Stimulated activated CD8-positive, alpha-beta memory T cell treated with anti-CD3 and anti-CD28 coated beads, Interleukin-12 subunit alpha, Interleukin-12 subunit beta, amount 100 ng/mL, for 1 hour (primary cell): ENCODE data around the gene SCMH1.
"Not testable (repeated sequence)": the region's sequence is repeated elsewhere in the genome, so short reads cannot be mapped to it uniquely, and the experiment has no call there.

ENCODE experiments used
- DNase-seq: peaks from one replicate; pipeline ENCODE4 v3.0.0-alpha.2; 2020; ENCODE audit warnings: low read depth

Gene SCMH1

DNA sequence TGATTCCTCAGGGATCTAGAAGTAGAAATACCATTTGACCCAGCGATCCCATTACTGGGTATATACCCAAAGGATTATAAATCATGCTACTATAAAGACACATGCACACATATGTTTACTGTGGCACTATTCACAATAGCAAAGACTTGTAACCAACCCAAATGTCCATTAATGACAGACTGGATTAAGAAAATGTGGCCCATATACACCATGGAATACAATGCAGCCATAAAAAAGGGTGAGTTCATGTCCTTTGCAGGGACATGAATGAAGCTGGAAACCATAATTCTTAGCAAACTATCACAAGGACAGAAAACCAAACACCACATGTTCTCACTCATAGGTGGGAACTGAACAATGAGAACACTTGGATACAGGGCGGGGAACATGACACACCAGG is 30.5 kb downstream of the SCMH1 start:
- not testable (repeated sequence) for DNase-seq

DNA sequence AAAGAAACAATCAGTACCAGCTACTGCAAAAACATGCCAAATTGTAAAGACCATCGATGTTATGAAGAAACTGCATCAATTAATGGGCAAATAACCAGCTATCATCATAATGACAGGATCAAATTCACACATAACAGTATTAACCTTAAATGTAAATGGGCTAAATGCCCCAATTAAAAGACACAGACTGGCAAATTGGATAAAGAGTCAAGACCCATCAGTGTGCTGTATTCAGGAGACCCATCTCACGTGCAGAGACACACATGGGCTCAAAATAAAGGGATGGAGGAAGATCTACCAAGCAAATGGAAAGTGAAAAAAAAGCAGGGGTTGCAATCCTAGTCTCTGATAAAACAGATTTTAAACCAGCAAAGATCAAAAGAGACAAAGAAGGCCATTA is 35.1 kb downstream of the SCMH1 start:
- DNase-seq: not testable (repeated sequence)

DNA sequence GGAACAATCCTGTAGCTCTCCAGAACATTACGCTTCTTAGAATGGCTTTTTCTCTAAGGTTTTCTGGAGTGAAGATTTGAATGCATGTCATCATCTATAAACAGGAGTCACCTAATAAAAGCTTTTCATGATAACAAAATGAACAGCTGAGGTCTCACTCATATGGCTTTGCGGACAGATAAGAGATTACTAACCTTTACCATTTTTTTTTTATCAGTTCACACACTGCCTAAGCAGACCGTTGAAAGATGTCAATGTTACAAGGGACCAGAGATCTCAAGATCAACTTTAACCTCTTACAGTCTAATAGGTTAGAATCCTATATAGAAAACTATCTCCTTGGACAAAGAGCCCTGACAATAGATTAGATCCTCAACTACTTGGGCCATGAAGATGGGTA is 41.4 kb downstream of the SCMH1 start:
- no peak for DNase-seq

DNA sequence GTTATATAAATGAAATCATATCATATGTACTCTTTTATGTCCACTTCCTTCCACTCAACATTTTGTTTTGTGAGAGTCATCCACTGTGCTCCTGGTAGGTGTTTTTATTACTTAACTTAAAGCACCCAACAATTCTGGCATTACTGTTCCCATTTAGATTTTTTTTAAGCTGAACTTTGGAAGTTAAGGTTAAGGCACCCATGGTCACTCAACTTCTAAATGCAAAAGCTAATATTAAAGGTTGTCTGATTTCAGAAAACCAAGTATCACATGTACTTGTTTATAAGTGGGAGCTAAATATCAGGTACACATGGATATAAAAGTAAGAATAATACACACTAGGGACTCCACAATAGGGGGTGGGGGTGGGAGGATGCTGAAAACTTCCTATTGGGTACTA is 42.7 kb downstream of the SCMH1 start:
- no peak for DNase-seq

DNA sequence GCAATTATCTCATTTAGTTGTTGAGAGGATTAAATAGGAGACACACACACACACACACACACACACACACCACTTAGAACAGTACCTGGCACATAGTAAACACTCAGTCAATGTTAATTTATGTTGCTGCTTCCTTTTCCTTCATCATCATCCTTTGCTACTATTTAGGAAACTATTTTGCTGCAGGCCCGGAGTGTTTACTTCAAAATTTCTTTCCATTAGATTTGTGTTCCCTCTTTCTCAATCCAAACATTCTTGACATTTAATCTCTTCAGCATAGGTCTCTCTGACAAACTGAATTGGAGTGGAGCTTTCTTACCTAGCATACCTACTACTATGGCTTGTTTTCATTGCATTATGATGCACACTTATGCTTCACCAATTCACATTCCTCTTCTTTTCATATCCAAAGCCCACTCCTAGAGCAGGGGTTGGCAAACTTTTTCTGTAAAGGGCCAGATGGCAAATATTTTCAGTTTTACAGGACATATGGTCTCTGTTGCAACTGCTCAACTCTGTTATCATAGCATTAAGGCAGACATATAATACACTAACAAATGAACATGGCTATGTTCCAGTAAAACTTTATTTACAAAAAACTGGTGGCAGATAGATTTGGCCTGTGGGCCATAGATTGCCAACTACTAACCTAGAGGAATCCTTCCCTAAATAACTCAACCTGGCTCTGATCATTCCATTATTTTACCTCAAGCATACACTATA is 49.5 kb downstream of the SCMH1 start:
- no peak for DNase-seq

DNA sequence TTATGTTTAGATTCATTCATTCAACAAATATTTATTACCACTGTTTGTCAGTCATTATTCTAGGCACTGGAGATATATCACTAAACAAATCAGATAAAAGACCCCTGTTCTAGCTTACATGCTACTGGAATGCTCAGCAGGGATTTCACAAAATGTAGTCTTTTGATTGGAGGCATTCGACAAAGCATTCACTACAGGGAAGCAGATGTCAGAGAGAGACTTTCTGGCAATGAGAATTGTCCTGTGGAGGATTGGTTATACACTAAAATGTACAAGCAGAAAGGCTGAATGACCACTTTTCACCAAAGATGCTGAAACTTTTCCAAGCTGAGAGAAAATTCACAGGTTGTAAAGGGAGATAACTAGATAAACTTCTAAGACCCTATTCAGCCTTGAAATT is 57.7 kb downstream of the SCMH1 start:
- no peak for DNase-seq

DNA sequence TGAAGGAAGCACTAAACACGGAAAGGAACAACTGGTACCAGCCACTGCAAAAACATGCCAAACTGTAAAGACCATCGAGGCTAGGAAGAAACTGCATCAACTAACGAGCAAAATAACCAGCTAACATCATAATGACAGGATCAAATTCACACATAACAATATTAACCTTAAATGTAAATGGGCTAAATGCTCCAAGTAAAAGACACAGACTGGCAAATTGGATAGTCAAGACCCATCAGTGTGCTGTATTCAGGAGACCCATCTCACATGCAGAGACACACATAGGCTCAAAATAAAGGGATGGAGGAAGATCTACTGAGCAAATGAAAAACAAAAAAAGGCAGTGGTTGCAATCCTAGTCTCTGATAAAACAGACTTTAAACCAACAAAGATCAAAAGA is 63.9 kb downstream of the SCMH1 start:
- not testable (repeated sequence) for DNase-seq

DNA sequence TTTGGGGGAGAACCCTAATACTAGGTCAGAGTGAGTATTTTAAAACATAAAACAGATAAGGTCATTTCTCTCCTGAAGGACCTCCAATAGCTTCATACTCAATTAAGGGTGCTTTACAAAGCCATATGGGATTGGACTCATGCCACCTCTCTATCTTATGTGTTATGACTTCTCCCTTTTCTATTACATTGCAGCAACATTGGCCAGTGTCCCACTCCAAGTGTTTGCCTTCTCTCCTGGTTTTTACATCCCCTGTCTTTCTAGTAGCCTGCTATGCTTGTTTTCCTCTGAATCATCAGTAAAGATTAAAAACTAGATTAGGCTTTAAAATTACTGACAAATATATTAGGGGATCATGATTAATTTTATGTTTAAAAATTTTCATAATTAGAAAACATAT is 66.6 kb downstream of the SCMH1 start:
- DNase-seq: no peak

DNA sequence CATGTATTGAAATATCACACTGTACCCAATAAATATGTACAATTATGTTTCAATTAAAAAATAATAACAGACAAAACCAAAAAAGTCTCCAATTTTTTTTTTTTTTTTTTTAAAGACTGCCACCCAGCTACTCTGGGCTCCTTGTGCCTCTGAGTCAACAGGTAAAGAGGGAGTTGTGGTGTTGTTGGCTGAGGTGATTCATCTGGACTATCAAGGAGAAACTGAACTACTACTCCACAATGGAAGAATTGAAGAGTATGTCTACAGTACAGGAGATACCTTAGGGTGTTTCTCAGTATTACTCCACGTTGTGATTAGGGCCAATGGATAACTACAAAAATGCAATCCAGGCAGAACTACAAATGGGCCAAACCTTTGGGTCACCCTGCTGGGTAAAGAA is 67.9 kb downstream of the SCMH1 start:
- DNase-seq: no peak

DNA sequence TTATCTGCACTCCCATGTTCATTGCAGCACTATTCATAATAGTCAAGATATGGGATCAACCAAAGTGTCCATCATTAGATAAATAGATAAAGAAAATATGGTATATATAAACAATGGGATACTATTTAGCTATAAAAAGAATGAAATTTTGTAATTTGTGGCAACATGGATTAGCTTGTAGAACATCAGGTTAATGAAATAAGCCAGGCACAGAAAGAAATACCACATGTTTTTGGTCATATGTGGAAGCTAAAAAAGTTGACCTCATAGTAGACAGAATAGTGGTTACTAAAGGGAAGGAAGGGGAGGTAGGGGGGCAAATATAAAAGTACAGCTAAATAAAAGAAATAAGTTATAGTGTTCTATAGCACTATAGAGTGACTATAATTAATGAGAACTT is 68.5 kb downstream of the SCMH1 start:
- DNase-seq: no peak

DNA sequence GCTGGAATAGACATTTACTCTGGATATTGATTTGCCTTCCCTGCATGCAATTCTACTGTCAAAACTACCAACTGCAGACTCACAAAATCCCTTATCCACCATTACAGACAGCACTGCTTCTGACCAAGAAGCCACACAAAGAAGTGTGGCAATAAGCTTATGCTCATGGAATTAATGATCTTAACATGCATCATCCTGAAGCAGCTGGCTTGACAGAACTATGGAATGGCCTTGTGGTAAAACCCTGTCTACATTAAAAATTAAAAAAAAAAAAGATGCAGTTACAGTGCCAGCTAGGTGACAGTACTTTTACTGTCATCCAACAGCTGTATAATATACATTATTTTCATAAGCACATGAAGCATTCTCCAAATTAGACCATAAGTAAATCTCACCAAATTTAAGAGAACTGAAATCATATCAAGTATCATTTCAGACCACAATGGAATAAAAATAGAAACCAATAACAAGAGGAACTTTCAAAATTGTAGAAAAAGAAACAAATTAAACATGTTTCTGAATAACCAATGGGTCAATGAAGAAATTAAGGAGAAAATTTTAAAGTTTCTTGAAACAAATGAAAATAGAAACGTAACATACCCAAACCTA is 70.7 kb downstream of the SCMH1 start:
- no peak for DNase-seq

DNA sequence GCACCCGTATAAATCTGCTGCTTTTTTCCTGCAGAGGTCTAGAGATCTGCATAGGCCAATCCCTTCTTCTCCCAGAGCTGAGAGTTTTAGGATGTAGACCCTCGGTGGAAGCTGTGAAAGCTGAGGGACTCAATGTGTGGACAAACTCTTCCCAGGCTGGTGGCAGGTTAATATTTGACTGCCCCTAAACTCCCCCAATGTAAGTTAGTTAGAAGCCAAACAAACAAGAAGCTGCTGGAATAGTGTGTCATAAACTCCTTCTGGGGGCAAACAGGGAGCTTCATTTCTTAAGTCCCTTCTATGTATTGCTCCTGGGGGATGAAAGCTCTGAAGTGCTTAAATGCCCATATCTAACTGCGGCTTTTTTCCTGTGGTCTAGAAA is 72.3 kb downstream of the SCMH1 start:
- DNase-seq: no peak

DNA sequence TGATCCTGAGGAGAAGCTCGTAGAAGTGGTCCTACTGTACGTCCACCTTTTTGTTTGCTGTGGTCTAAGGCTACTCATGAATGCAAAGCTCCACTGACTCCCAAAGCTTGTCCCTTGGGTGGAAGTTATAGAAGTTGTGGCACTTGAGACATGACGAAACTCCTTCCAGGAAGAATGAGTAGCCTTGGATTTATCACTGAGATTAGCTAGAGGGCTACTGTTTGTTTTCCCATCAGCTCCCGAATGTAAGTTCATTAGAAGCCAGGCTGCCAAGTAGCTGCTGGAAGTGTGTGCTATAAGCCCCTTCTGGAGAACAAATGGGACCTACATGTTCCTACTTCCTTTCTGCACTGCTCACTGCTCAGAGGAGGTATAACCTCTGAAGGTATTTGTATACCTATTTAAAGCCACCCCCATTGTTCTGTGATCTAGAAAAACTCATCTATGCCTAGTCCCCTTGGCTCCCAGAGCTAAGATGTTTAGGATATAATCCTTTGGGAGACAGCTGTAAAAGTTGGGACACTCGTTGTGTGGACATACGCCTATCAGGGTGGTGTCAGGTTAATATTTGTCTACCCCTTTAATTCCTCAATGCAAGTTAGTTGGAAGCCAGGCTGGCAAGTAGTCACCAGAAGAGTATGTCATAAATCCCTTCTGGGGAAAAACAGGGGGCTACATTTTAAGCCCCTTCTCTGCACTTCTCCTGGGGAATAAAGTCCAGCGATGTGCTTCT is 72.9 kb downstream of the SCMH1 start:
- DNase-seq: no peak

DNA sequence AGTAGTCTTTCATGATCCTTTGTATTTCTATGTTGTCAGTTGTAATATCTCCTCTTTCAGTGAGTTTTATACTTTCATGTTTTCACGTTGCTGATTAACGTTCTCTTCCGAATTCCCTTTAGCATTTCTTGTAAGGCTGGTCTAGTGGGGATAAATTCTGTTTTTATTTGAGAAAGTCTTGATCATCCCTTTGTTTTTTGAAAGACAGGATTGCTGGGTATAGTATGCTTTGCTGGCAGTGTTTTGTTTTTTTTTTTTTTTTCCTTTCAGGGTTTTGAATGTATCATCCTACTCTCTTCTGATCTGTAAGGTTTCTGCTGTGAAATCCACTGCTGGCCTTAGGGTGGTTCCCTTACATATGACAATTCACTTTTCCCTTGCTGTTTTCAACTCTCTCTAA is 74.4 kb downstream of the SCMH1 start:
- DNase-seq: no peak

DNA sequence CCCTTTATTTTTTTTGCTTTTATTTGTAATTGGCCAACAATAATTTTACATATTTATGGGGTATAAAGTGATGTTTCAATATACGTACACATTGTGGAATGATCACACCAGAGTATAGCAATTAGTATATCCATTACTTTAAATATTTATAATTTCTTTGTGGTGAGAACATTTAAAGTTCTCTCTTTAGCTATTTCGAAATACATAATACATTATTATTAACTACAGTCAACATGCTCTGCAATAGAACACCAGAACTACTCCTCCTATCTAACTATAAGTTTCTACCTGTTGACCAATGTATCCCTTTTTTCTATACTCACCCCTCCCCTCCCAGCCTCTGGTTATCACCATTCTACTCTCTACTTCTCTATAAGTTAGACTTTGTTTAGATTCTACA is 77.4 kb downstream of the SCMH1 start:
- no peak for DNase-seq

DNA sequence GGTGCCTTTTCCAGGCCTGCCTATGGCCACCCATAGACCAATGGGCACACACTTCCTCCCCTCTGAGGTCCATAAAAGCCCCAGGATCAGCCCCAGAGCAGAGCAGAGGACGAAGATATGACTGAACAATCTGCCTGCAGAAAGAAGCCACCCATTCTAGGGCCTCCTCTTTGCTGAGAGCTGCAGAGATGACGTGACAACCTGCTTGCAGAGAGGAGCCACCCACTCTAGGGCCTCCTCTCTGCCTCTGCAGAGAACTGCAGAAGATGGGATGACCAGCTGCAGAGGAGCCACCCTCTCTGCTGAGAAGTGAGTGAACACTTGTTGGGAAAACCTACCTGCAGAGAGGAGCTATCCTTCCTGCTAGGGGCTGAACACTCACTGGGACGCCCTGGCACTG is 79.7 kb downstream of the SCMH1 start:
- DNase-seq: no peak

DNA sequence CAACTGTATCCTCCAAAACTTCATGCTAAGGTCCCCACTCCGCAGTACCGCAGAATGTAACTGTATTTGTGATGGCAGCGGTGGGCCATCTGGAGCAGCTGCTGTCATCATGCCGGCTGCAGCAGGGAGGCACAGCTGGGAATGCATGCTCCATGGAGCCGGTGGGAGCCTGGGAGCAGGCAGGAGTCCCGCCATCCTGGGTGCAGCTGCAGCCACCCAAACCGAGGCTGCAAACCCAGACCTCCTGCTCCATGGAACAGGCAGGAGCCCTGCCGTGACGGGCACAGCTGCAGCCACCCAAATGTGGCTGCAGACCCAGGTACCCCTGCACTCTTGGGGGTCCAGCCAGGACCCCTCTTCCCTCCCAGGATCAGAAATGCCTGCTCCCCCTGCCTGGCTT is 80.3 kb downstream of the SCMH1 start:
- no peak for DNase-seq

DNA sequence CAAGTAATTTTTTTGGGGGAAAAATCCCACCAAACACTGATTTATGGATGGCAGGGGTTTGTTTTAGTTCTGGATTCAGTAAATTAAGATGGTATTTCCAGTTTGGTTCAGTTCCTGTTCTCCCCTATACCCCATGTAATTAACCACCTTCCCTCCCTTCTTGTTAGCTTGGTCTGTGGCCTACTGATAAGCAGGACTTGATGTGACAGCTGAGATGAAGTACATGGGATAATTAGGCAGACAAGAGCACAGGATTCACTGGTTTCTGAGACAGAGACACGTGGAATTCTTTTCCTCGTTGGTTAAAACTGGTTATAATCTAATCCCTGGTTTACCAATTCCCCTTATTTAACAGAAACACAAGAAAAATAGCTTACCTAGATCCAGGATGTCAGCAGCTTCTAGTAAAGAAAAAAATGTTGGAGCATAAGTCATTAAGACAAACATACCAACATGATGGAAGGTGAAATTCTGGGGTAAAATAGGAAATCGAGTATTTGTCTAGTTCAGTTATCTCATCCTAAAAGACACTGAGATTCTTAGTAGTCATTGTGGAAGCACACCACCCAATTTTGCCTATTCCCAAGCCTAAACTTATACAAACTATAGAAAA is 81.5 kb downstream of the SCMH1 start:
- no peak for DNase-seq

DNA sequence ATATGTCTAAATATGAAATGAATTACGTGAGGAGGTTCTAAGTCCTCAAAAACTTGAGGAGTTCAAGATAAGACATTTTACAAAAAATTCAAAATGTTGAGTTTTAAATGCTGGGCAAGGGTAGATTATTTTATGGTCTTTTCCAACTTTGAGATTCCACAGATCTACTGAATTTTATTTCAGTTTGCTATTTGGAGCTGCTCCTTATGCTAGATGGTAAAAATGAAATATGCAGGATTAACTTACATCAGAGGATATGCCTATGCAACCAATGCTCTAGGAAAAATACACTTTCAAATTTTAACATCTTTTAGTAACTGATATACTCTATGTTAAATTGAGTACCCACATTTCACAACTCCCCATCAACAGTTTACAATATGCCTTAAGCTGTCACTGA is 83.1 kb downstream of the SCMH1 start:
- no peak for DNase-seq

DNA sequence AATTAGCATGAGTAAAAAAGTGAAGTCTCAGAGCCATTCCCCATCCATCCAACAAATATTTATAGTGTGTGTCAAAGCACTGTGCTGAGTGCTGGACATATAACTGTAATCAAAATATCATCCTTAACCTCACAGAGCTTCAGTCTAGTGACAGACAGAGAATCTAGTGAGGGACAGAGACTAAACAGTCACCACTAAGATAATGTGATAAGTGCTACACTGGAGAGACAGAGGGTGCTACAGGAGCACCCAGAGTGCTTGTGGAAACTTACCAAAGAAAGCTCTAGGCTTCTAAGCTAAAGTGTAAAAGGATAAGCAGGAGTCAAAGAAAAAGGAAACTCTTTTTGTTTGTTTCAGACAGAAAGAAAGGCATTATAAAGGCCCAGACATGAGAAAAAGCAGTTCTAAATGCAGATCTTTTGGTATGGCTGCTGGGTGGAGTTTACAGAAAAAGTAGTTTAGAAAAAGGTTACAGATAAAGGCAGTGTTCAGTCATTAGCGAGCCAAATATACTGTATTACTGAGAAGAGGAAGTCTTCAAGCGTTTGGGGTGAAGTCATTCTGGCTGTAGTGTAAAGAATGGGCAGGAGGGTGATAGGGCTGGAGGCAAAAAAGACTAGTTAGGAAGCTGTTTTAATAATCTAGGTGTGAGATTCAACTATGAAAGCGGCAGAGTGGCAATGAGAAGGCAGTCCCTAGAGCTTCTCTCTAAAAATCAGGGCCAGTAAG is 83.8 kb downstream of the SCMH1 start:
- no peak for DNase-seq

DNA sequence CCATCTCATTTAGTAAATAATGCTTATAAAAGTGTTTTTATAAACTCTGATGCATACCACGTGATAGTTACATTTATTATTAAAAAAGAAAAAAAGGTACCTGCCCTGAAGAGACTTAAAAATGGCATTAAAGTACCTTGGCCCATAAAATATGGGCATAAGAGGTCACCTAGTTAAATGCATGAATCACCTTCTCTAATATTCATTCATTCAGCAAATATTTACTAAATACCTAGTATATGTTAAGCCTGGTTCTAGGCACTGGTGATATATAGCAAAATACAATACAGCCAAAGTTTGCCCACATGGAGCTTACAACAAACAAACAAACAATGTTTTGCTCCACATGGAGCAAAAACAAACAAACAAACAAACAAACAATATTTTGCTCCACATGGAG is 87.0 kb downstream of the SCMH1 start:
- DNase-seq: no peak

DNA sequence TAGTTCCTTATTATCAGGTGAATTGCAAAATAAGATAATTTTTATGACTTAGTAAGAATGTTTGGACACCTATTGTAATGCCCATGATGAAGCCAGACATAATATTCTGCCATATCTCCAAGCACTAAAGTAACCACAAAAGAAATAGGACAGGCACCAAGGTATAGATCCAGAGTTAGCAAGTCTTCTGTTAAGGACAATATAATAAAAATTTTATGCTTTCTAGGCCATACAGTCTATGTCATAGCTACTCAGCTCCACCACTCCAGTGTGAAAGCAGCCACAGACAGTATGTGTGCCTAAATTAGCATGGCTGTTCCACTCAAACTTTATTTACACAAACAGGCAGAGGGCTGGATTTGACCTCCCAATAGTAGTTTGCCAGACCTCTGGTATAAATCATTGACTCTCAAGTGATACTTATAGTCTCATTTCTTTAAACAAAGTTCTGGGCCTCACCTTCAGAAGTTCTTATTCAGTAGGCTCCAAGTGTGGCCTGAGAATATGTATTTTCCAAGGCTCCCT is 88.3 kb downstream of the SCMH1 start:
- DNase-seq: no peak
